ENCODE data around the gene EPHX1. TPM values are rescaled to one million over a fixed set of nuclear protein-coding genes. Genes with fewer than 3 reads are reported as not detected.

Gene EPHX1
- total and polyA plus RNA-seq, 2 of the 8 experiments (the other 6 are each of a cell fraction or from before 2014, with no cell fraction given) = 45.3 to 79.1 TPM

GRCh38 chr1:225876900-225877510 lies 67.1 kb downstream of the EPHX1 start (continued):
- no peak for TF ChIP-seq MAFK (IDR thresholded peaks at IDR 0.05; ENCODE audit: low read depth, low read length)
- TF ChIP-seq TBP (IDR thresholded peaks at IDR 0.05; ENCODE audit: low read depth, low read length) = no peak
- TF ChIP-seq CEBPB (IDR thresholded peaks at IDR 0.05; ENCODE audit: low read depth, low read length) = no peak
- no peak for TF ChIP-seq GTF2F1 (IDR thresholded peaks at IDR 0.05; ENCODE audit: borderline replicate concordance, low read depth, low read length)
- no peak for TF ChIP-seq ASH2L (IDR thresholded peaks at IDR 0.05; ENCODE audit: low read length)
- no peak for TF ChIP-seq BACH1 (IDR thresholded peaks at IDR 0.05; ENCODE audit: low read length)
- TF ChIP-seq EGR1 (IDR thresholded peaks at IDR 0.05; ENCODE audit: borderline replicate concordance, low read depth, low read length) = no peak
- no peak for TF ChIP-seq CTBP2 (IDR thresholded peaks at IDR 0.05; ENCODE audit: borderline replicate concordance, insufficient read depth, insufficient read length, low read length)
